ENCODE results near the gene TFEC. TPM values are rescaled to one million over a fixed set of nuclear protein-coding genes. Genes with fewer than 3 reads are reported as not detected.
"Not testable (repeated sequence)": the region's sequence is repeated elsewhere in the genome, so short reads cannot be mapped to it uniquely, and the experiment has no call there.

The TFEC gene
- total RNA-seq, 1 donor, result 0.36 TPM

DNA sequence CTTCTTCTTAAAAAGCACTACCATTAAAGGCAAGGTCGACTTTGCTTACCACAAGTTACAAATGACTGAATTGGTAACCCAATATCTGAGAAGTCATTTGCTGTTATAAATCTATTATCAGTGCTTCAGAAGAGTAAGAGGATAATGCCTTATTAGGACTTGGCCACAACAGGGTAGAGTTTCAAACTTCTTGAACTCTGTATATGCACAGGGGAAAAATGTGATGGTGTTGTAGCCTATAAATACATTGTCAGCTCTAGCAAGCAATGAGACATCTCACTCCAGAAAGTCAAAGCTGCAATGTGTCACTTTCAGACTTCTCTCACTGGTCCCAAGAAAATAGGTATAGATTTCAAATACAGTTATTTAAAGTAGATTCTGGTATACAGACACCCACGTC, 9.3 kb downstream of the TFEC start:
- no peak for DNase-seq (ENCODE audit: insufficient read length, low spot score, missing footprints)
- no peak overlapping the region for H3K4me2 ChIP-seq (ENCODE audit: insufficient read depth, low read length)
- H3K4me3 ChIP-seq (ENCODE audit: insufficient read depth, low read length), result no peak overlapping the region
- TF ChIP-seq, protein P1, sequence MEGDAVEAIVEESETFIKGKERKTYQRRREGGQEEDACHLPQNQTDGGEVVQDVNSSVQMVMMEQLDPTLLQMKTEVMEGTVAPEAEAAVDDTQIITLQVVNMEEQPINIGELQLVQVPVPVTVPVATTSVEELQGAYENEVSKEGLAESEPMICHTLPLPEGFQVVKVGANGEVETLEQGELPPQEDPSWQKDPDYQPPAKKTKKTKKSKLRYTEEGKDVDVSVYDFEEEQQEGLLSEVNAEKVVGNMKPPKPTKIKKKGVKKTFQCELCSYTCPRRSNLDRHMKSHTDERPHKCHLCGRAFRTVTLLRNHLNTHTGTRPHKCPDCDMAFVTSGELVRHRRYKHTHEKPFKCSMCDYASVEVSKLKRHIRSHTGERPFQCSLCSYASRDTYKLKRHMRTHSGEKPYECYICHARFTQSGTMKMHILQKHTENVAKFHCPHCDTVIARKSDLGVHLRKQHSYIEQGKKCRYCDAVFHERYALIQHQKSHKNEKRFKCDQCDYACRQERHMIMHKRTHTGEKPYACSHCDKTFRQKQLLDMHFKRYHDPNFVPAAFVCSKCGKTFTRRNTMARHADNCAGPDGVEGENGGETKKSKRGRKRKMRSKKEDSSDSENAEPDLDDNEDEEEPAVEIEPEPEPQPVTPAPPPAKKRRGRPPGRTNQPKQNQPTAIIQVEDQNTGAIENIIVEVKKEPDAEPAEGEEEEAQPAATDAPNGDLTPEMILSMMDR (IDR thresholded peaks at IDR 0.05; ENCODE audit: extremely low read depth, low read depth, low read length), result no peak
- H3K9me3 ChIP-seq (ENCODE audit: low read depth, low read length), result no peaks in the 10 kb centered on the region
- H3K27me3 ChIP-seq (ENCODE audit: insufficient read depth, low read length), result no peaks in the 10 kb centered on the region
- H3K36me3 ChIP-seq (ENCODE audit: insufficient read depth, low read length), result no peaks in the 10 kb centered on the region
- no peak overlapping the region for H3K27ac ChIP-seq (ENCODE audit: low read depth, low read length)
- no peaks in the 10 kb centered on the region for H3K4me1 ChIP-seq (ENCODE audit: insufficient read depth, low read length)
- H2AFZ ChIP-seq (ENCODE audit: low read length), result no peak overlapping the region
- H4K20me1 ChIP-seq (ENCODE audit: insufficient read depth, low read length), result no peaks in the 10 kb centered on the region
- H3K79me2 ChIP-seq (ENCODE audit: insufficient read depth, low read length), result no peaks in the 10 kb centered on the region

DNA sequence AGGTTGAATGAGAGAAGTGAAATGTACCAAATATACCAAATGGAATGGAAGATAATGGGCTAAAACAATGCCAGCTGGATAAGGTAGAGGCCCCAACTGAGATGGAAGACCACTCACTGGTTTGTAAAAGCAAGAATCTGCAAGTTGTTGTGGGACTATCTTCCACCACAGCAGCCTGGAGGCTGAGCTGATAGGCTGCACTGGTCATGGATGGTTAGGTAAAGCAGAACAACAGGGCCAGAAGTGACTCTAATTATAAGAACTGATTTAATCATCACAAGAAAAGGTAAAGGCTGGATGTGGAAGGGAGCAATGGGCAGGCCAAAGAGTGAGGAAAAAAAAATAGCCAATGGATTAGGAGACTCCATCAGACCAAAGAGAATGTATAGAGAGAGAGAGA, 11.8 kb downstream of the TFEC start:
- no peaks in the 10 kb centered on the region for H3K27me3 ChIP-seq (ENCODE audit: insufficient read depth, low read length)
- H3K4me1 ChIP-seq (ENCODE audit: insufficient read depth, low read length), result no peaks in the 10 kb centered on the region
- H3K36me3 ChIP-seq (ENCODE audit: insufficient read depth, low read length), result no peaks in the 10 kb centered on the region
- TF ChIP-seq, protein P1 (IDR thresholded peaks at IDR 0.05; ENCODE audit: extremely low read depth, low read depth, low read length), result no peak
- H3K9me3 ChIP-seq (ENCODE audit: low read depth, low read length), result no peaks in the 10 kb centered on the region
- H4K20me1 ChIP-seq (ENCODE audit: insufficient read depth, low read length), result no peaks in the 10 kb centered on the region
- DNase-seq (ENCODE audit: insufficient read length, low spot score, missing footprints), result no peak
- H3K4me2 ChIP-seq (ENCODE audit: insufficient read depth, low read length), result no peak overlapping the region
- H3K4me3 ChIP-seq (ENCODE audit: insufficient read depth, low read length), result no peak overlapping the region
- H3K79me2 ChIP-seq (ENCODE audit: insufficient read depth, low read length), result no peaks in the 10 kb centered on the region
- no peak overlapping the region for H3K27ac ChIP-seq (ENCODE audit: low read depth, low read length)
- no peak overlapping the region for H2AFZ ChIP-seq (ENCODE audit: low read length)

DNA sequence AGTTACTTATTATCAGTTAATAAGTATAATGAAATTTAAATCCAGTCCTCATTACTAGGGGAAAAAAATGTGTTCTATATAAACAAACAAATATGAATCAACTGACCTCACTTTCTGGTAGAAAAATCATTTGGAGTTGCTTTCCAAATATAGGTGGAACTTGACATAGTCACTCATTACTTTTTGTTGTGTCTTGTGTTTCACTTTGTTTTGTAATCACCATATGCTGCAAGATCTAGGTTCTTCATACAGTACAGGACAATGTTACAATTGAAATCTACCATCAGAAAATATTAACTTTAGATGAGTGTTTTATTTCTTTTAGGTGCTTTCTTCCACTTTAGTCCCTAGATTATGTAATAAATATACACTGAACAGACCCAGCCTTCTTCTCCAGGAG, 16.9 kb downstream of the TFEC start:
- Histone ChIP-seq H3K27me3 (ENCODE audit: insufficient read depth, low read length) (no peaks in the 10 kb centered on the region), H3K4me3 (ENCODE audit: insufficient read depth, low read length) (no peak overlapping the region), H3K4me1 (ENCODE audit: insufficient read depth, low read length) (no peaks in the 10 kb centered on the region), H2AFZ (ENCODE audit: low read length) (no peak overlapping the region), H3K4me2 (ENCODE audit: insufficient read depth, low read length) (no peak overlapping the region), H3K36me3 (ENCODE audit: insufficient read depth, low read length) (no peaks in the 10 kb centered on the region), H3K27ac (ENCODE audit: low read depth, low read length) (no peak overlapping the region), H4K20me1 (ENCODE audit: insufficient read depth, low read length) (no peaks in the 10 kb centered on the region), H3K9me3 (ENCODE audit: low read depth, low read length) (no peaks in the 10 kb centered on the region), H3K79me2 (ENCODE audit: insufficient read depth, low read length) (no peaks in the 10 kb centered on the region)
- no peak for DNase-seq (ENCODE audit: insufficient read length, low spot score, missing footprints)
- TF ChIP-seq, protein P1 (IDR thresholded peaks at IDR 0.05; ENCODE audit: extremely low read depth, low read depth, low read length), result no peak

DNA sequence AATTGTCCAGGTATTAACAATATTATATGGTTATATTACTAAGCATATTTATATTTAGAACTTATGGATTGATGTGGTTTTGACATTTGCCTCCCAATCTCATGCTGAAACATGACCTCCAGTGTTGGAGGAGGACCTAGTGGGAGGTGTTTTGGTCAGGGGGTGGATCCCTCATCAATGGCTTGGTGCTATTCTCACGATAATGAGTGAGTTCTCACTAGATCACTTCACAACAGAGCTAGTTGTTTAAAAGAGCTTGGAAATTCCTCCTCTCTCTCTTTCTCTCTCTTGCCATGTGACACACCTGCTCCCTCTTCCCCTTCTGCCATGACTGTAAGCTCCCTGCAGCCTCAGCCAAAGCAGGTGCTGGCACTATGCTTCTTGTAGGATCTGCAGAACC, 19.0 kb downstream of the TFEC start:
- Histone ChIP-seq H3K27ac (ENCODE audit: low read depth, low read length) (no peak overlapping the region), H3K36me3 (ENCODE audit: insufficient read depth, low read length) (no peaks in the 10 kb centered on the region), H3K4me3 (ENCODE audit: insufficient read depth, low read length) (no peak overlapping the region), H3K79me2 (ENCODE audit: insufficient read depth, low read length) (no peaks in the 10 kb centered on the region), H4K20me1 (ENCODE audit: insufficient read depth, low read length) (no peaks in the 10 kb centered on the region), H3K4me1 (ENCODE audit: insufficient read depth, low read length) (no peaks in the 10 kb centered on the region), H3K4me2 (ENCODE audit: insufficient read depth, low read length) (no peak overlapping the region), H3K9me3 (ENCODE audit: low read depth, low read length) (no peaks in the 10 kb centered on the region), H2AFZ (ENCODE audit: low read length) (no peak overlapping the region), H3K27me3 (ENCODE audit: insufficient read depth, low read length) (no peaks in the 10 kb centered on the region)
- TF ChIP-seq, protein P1 (IDR thresholded peaks at IDR 0.05; ENCODE audit: extremely low read depth, low read depth, low read length), result no peak
- DNase-seq (ENCODE audit: insufficient read length, low spot score, missing footprints), result no peak

DNA sequence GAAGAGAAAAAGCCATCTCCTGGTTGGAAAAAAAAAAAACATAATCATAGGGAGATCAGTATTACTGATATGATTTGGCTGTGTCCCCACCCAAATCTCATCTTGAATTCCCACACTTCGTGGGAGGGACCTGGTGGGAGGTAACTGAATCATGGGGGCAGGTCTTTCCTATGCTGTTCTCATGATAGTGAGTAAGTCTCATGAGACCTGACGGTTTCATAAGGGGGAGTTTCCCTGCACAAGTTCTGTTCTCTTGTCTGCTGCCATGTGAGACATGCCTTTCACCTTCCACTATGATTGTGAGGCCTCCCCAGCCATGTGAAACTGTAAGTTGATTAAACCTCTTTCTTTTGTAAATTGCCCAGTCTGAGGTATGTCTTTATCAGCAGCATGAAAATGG, 25.8 kb downstream of the TFEC start:
- H3K79me2 ChIP-seq (ENCODE audit: insufficient read depth, low read length); H3K4me2 ChIP-seq (ENCODE audit: insufficient read depth, low read length); H4K20me1 ChIP-seq (ENCODE audit: insufficient read depth, low read length); H3K4me3 ChIP-seq (ENCODE audit: insufficient read depth, low read length); H3K27me3 ChIP-seq (ENCODE audit: insufficient read depth, low read length); H3K27ac ChIP-seq (ENCODE audit: low read depth, low read length); H3K36me3 ChIP-seq (ENCODE audit: insufficient read depth, low read length); H3K4me1 ChIP-seq (ENCODE audit: insufficient read depth, low read length); DNase-seq (ENCODE audit: insufficient read length, low spot score, missing footprints); H2AFZ ChIP-seq (ENCODE audit: low read length); H3K9me3 ChIP-seq (ENCODE audit: low read depth, low read length): not testable (repeated sequence)

All from osteoblast (primary cell).